ENCODE results near the gene KANK3. TPM values are rescaled to one million over a fixed set of nuclear protein-coding genes. Genes with fewer than 3 reads are reported as not detected.

The KANK3 gene
- polyA plus RNA-seq, 2 of the 4 experiments (the other 2 are of a cell fraction): 1.0 to 1.5 TPM

GRCh38 chr19:8321986-8322637, 20.9 kb downstream of the KANK3 start (continued):
- TF ChIP-seq REST (IDR thresholded peaks at IDR 0.05) (no peak), PHF8 (IDR thresholded peaks at IDR 0.05; ENCODE audit: borderline replicate concordance, low read depth) (no peak)

GRCh38 chr19:8321067-8321985, 21.7 kb downstream of the KANK3 start, which contains the start of the genes NDUFA7 and RPS28:
TSS of gene NDUFA7 (minus strand) at chr19:8321375. CDS start at chr19:8321358, 17 bp downstream.
TSS of gene RPS28 (plus strand) at chr19:8321496. CDS start at chr19:8321531, 35 bp downstream.
- H3K9me3 ChIP-seq: no peaks in the 10 kb centered on the region
- peak within 1 kb of the TSS; percentile 95 to 99 for H3K27ac ChIP-seq
- WGBS (ENCODE audit: missing lambda C conversion rate): 3% methylated on average over 28 of the region's 72 CpGs
- ChIA-PET CTCF (interaction anchor here (0.8 kb wide), 1 partner anchor 14 kb away, joined by 3 read pairs; no protein-coding TSS in a partner anchor), POLR2A (interaction anchor here (0.6 to 1.7 kb wide), 5 partner anchors 9 to 284 kb away, joined by 3 to 20 read pairs (median 3); no protein-coding TSS in a partner anchor)
- ATAC-seq: peak; percentile 80 to 89
- H3K4me1 ChIP-seq: peaks cover 22% of the 10 kb centered on the region
- H3K4me2 ChIP-seq: peak within 1 kb of the TSS; percentile 98
- no peak for FAIRE-seq
- peak; percentile 50 to 92 for DNase-seq (ENCODE audit: low read depth in 1 of 2, low spot score in 1 of 2)
- H3K4me3 ChIP-seq: peak within 1 kb of the TSS; percentile 100
- no peak for TF ChIP-seq CEBPB (IDR thresholded peaks at IDR 0.05)
- TF ChIP-seq ZFP36 (IDR thresholded peaks at IDR 0.05; ENCODE audit: borderline replicate concordance, partially characterized antibody): no peak
- peak; percentile 95 for TF ChIP-seq CHD2 (IDR thresholded peaks at IDR 0.05; ENCODE audit: low read length, partially characterized antibody)
- peak; percentile 54 to 92; a peak in 4 of 5 replicates for TF ChIP-seq JUN (IDR thresholded peaks at IDR 0.05)
- no peak for TF ChIP-seq PBX3 (IDR thresholded peaks at IDR 0.05)
- no peak for TF ChIP-seq FOSB (CRISPR knock-in tag; IDR thresholded peaks at IDR 0.05)
- TF ChIP-seq FOSL2 (IDR thresholded peaks at IDR 0.05): no peak
- TF ChIP-seq FOSL2 (CRISPR knock-in tag; IDR thresholded peaks at IDR 0.05): no peak
- TF ChIP-seq HES2 (IDR thresholded peaks at IDR 0.05): no peak
- no peak for TF ChIP-seq ZNF302 (CRISPR knock-in tag; IDR thresholded peaks at IDR 0.05)
- TF ChIP-seq CBX2 (IDR thresholded peaks at IDR 0.05; ENCODE audit: borderline replicate concordance, low read depth): no peak
- TF ChIP-seq ZC3H11A (IDR thresholded peaks at IDR 0.05): no peak
- 0 out of 2 replicates have a peak, but pooled peaks have one; percentile 34 for TF ChIP-seq TFCP2L1 (CRISPR knock-in tag; IDR thresholded peaks at IDR 0.05)
- no peak for TF ChIP-seq TP53 (CRISPR knock-in tag; IDR thresholded peaks at IDR 0.05)
- TF ChIP-seq HMGXB4 (CRISPR knock-in tag; IDR thresholded peaks at IDR 0.05; ENCODE audit: borderline replicate concordance): no peak
- peak; percentile 91; the same call in 1 of the 2 replicates for TF ChIP-seq PHF8 (IDR thresholded peaks at IDR 0.05; ENCODE audit: borderline replicate concordance, low read depth)
- TF ChIP-seq BCL3 (IDR thresholded peaks at IDR 0.05): peak; percentile 91; the same call in 2 of the 3 replicates
- TF ChIP-seq EHF (CRISPR knock-in tag; IDR thresholded peaks at IDR 0.05): no peak
- no peak for TF ChIP-seq ESRRA (IDR thresholded peaks at IDR 0.05; ENCODE audit: borderline replicate concordance, low read length)
- TF ChIP-seq CBX8 (IDR thresholded peaks at IDR 0.05): no peak
- no peak for TF ChIP-seq ELK1 (IDR thresholded peaks at IDR 0.05; ENCODE audit: low read depth, low read length)
- peak; percentile 94 for TF ChIP-seq KDM5A (IDR thresholded peaks at IDR 0.05)
- no peak for TF ChIP-seq RFX5 (IDR thresholded peaks at IDR 0.05)
- no peak for TF ChIP-seq ATOH8 (CRISPR knock-in tag; IDR thresholded peaks at IDR 0.05; ENCODE audit: low read depth)
